Caco-2 (cell line): ENCODE results near the gene IFNA5. TPM values are rescaled to one million over a fixed set of nuclear protein-coding genes. Genes with fewer than 3 reads are reported as not detected.

Experiments used
- BruUV-seq: library from RNA; stranded (reverse); fragments of 400-500 nt; replicated peaks from 2 replicates; lab custom pipeline; 2021; lab: Mats Ljungman, UMichigan
- CTCF ChIA-PET: fragments of 300-600 bp; sonication (Branson Sonifier 250); formaldehyde crosslinking; loops from one replicate; lab custom pipeline; 2022; ENCODE audit warnings: antibody characterized with exemption; lab: Charles Lee
- POLR2A ChIA-PET: fragments of 300-600 bp; sonication (Branson Sonifier 250); formaldehyde crosslinking; loops from one replicate; lab custom pipeline; 2022; ENCODE audit warnings: antibody characterized with exemption; lab: Charles Lee
- DNase-seq, 2 experiments: peaks; one replicate each; pipeline versions ENCODE4 v3.0.0 to v3.0.0-alpha.2; 2020 to 2022
- H3K27me3 ChIP-seq: replicated peaks from 2 replicates; pipeline ENCODE4 v1.6.0; 2011; ENCODE audit warnings: low read length; ENCODE audit not compliant: control insufficient read depth, insufficient read depth
- H3K36me3 ChIP-seq: 2 replicates; pipeline ENCODE4 v1.5.1; 2011; ENCODE audit warnings: low read length; ENCODE audit not compliant: control insufficient read depth, insufficient read depth
- H3K4me1 ChIP-seq: fragments of 250-450 bp; sonication (Bioruptor Pico); 2 replicates; pipeline ENCODE4 v1.5.1; 2020; ENCODE audit warnings: mild to moderate bottlenecking
- H3K4me3 ChIP-seq: 2 replicates; pipeline ENCODE4 v1.5.1; 2011; ENCODE audit warnings: low read depth, mild to moderate bottlenecking, control low read depth, low read length
- H3K9me3 ChIP-seq: fragments of 250-450 bp; sonication (Bioruptor Pico); 2 replicates; pipeline ENCODE4 v1.5.1; 2020; ENCODE audit warnings: mild to moderate bottlenecking, moderate library complexity
- H3K27ac Mint-ChIP-seq: one replicate; pipeline ENCODE4 v1.8.0; 2022; ENCODE audit warnings: mixed read lengths; ENCODE audit not compliant: unreplicated experiment
- H3K27me3 Mint-ChIP-seq: one replicate; pipeline ENCODE4 v1.8.0; 2022; ENCODE audit warnings: mixed read lengths; ENCODE audit not compliant: insufficient read depth, unreplicated experiment
- H3K36me3 Mint-ChIP-seq: one replicate; pipeline ENCODE4 v1.8.0; 2022; ENCODE audit warnings: mild to moderate bottlenecking, mixed read lengths; ENCODE audit not compliant: insufficient read depth, unreplicated experiment
- H3K4me1 Mint-ChIP-seq: one replicate; pipeline ENCODE4 v1.8.0; 2022; ENCODE audit warnings: low read depth, mixed read lengths; ENCODE audit not compliant: unreplicated experiment
- H3K4me3 Mint-ChIP-seq: one replicate; pipeline ENCODE4 v1.8.0; 2022; ENCODE audit warnings: mild to moderate bottlenecking, moderate library complexity, mixed read lengths; ENCODE audit not compliant: unreplicated experiment
- H3K9me3 Mint-ChIP-seq: one replicate; pipeline ENCODE4 v1.8.0; 2022; ENCODE audit warnings: mixed read lengths; ENCODE audit not compliant: unreplicated experiment
- CTCF ChIP-seq, 2 experiments: fragments of 200-600 bp in 1 of 2; IDR thresholded peaks; 1 replicate in 1 of 2; 2 replicates in 1 of 2; pipeline versions ENCODE4 v1.5.1 to v1.8.0; 2011 to 2022; ENCODE audit warnings: antibody characterized with exemption in 1 of 2, control low read depth in 1 of 2, inconsistent platforms in 1 of 2, low read depth in 1 of 2, low read length in 1 of 2, mild to moderate bottlenecking in 1 of 2, moderate library complexity in 1 of 2; ENCODE audit not compliant: insufficient read depth in 1 of 2, severe bottlenecking in 1 of 2, unreplicated experiment in 1 of 2
- intact Hi-C: fragments of 100-400 bp; cut with micrococcal nuclease; formaldehyde crosslinking; loops from one replicate; pipeline ENCODE4 v1.10.0; 2022; ENCODE audit not compliant: unreplicated experiment
- total RNA-seq: library from RNA; stranded (reverse); gene quantifications from 2 replicates; pipeline ENCODE4 v1.2.3, GENCODE V29; 2022

Gene IFNA5
- total RNA-seq, 1 experiment from 2014 or later = not detected

GRCh38 chr9:21294904-21295538 is 10.1 kb downstream of the IFNA5 start:
- CTCF ChIA-PET = interaction anchor here (0.7 kb wide), 1 partner anchor 59 kb away, joined by 3 read pairs; no protein-coding TSS in a partner anchor
- Histone ChIP-seq H3K4me1 (no peaks in the 10 kb centered on the region), H3K9me3 (no peaks in the 10 kb centered on the region), H3K36me3 (no peaks in the 10 kb centered on the region), H3K4me3 (no peak overlapping the region), H3K27me3 (no peaks in the 10 kb centered on the region)
- H3K4me1 Mint-ChIP-seq = no peaks in the 10 kb centered on the region
- intact Hi-C loops = no loop called here
- no TSS peak for BruUV-seq
- POLR2A ChIA-PET = no interaction called here
- H3K9me3 Mint-ChIP-seq = no peaks in the 10 kb centered on the region
- TF ChIP-seq CTCF (IDR thresholded peaks at IDR 0.05; ENCODE audit: insufficient read depth in 1 of 2, low read depth in 1 of 2, low read length in 1 of 2, severe bottlenecking in 1 of 2, unreplicated experiment in 1 of 2) = no peak
- H3K27ac Mint-ChIP-seq = no peak overlapping the region
- H3K4me3 Mint-ChIP-seq = no peak overlapping the region
- no peaks in the 10 kb centered on the region for H3K36me3 Mint-ChIP-seq
- DNase-seq = no peak
- H3K27me3 Mint-ChIP-seq = no peaks in the 10 kb centered on the region

- Mint-ChIP-seq H3K27me3 (no peaks in the 10 kb centered on the region), H3K27ac (no peak overlapping the region), H3K9me3 (no peaks in the 10 kb centered on the region), H3K4me1 (no peaks in the 10 kb centered on the region), H3K36me3 (no peaks in the 10 kb centered on the region), H3K4me3 (no peak overlapping the region)
- no peaks in the 10 kb centered on the region for H3K9me3 ChIP-seq
- no peaks in the 10 kb centered on the region for H3K27me3 ChIP-seq
- no peaks in the 10 kb centered on the region for H3K36me3 ChIP-seq
- TF ChIP-seq CTCF (IDR thresholded peaks at IDR 0.05; ENCODE audit: insufficient read depth in 1 of 2, low read depth in 1 of 2, low read length in 1 of 2, severe bottlenecking in 1 of 2, unreplicated experiment in 1 of 2) = no peak
- POLR2A ChIA-PET = no interaction called here
- H3K4me3 ChIP-seq = no peak overlapping the region
- CTCF ChIA-PET = interaction anchor here (0.7 kb wide), 1 partner anchor 58 kb away, joined by 3 read pairs; no protein-coding TSS in a partner anchor
- H3K4me1 ChIP-seq = no peaks in the 10 kb centered on the region
- intact Hi-C loops = no loop called here
- BruUV-seq = no TSS peak
- DNase-seq = no peak
These were observed 10.7 kb downstream of the IFNA5 start for GRCh38 chr9:21294364-21294774.

- Histone ChIP-seq H3K4me3 (no peak overlapping the region), H3K27me3 (no peaks in the 10 kb centered on the region), H3K36me3 (no peaks in the 10 kb centered on the region), H3K4me1 (no peaks in the 10 kb centered on the region), H3K9me3 (no peaks in the 10 kb centered on the region)
- DNase-seq = no peak
- H3K27me3 Mint-ChIP-seq = peaks cover 4% of the 10 kb centered on the region
- POLR2A ChIA-PET = no interaction called here
- H3K4me1 Mint-ChIP-seq = no peaks in the 10 kb centered on the region
- H3K27ac Mint-ChIP-seq = no peak overlapping the region
- BruUV-seq = no TSS peak
- H3K36me3 Mint-ChIP-seq = no peaks in the 10 kb centered on the region
- no peak for TF ChIP-seq CTCF (IDR thresholded peaks at IDR 0.05; ENCODE audit: insufficient read depth in 1 of 2, low read depth in 1 of 2, low read length in 1 of 2, severe bottlenecking in 1 of 2, unreplicated experiment in 1 of 2)
- H3K9me3 Mint-ChIP-seq = no peaks in the 10 kb centered on the region
- no peak overlapping the region for H3K4me3 Mint-ChIP-seq
- intact Hi-C loops = no loop called here
- CTCF ChIA-PET = no interaction called here
These were observed 15.3 kb downstream of the IFNA5 start for GRCh38 chr9:21289848-21290247.
